ENCODE results near the gene FAM117A. TPM values are rescaled to one million over a fixed set of nuclear protein-coding genes. Genes with fewer than 3 reads are reported as not detected.

FAM117A gene
- total and polyA plus RNA-seq, 2 of the 8 experiments (the other 6 are each of a cell fraction or from before 2014, with no cell fraction given): 28.4 to 45.7 TPM

- H2AFZ ChIP-seq (ENCODE audit: low read length): no peak overlapping the region
- ChIA-PET POLR2A (ENCODE audit: partially characterized antibody) (no interaction called here), CTCF (ENCODE audit: partially characterized antibody) (interaction anchor here (1.1 to 1.8 kb wide), 4 partner anchors 9 to 100 kb away, joined by 3 to 4 read pairs (median 4); no protein-coding TSS in a partner anchor)
- H3K4ac ChIP-seq (replicated peaks; ENCODE audit: insufficient read length, low read depth, low read length): no peak overlapping the region
- no peak overlapping the region for H3K4me3 ChIP-seq (ENCODE audit: extremely low read depth in 1 of 4, insufficient read depth in 2 of 4, low read depth in 3 of 4, low read length in 4 of 4)
- H4K8ac ChIP-seq (ENCODE audit: extremely low read depth, insufficient read depth, low read length): no peak overlapping the region
- no peak overlapping the region for H3K14ac ChIP-seq (ENCODE audit: insufficient read length)
- no peak overlapping the region for H4K5ac ChIP-seq (ENCODE audit: insufficient read length, low read depth, low read length)
- no peaks in the 10 kb centered on the region for H3K27me3 ChIP-seq (replicated peaks in 1 of 4; ENCODE audit: control insufficient read depth in 3 of 4, extremely low read depth in 1 of 4, insufficient read depth in 3 of 4, low read length in 3 of 4)
- H3K27ac ChIP-seq (ENCODE audit: low read depth, low read length): no peak overlapping the region
- 100% methylated on average over 1 of the region's 1 CpG; no CpG with 5 or more reads in 1 of the 2 experiments for WGBS, 2 experiments (ENCODE audit: extremely low coverage in 1 of 2, insufficient coverage in 1 of 2, insufficient read length in 1 of 2, insufficient replicate concordance in 2 of 2, low coverage in 1 of 2, low lambda C conversion rate in 2 of 2, missing lambda C conversion rate in 1 of 2)
- no peak for DNase-seq (ENCODE audit: low read depth in 1 of 2, low spot score in 2 of 2)
- H4K20me1 ChIP-seq (replicated peaks in 1 of 2; ENCODE audit: control insufficient read depth in 1 of 2, insufficient read depth in 2 of 2, low read length in 2 of 2): no peaks in the 10 kb centered on the region
- no peaks in the 10 kb centered on the region for H3K9me3 ChIP-seq (ENCODE audit: insufficient read depth in 2 of 2, low read depth in 1 of 2, low read length in 1 of 2)
- no peak for FAIRE-seq
- no peak for TF ChIP-seq YY1 (IDR thresholded peaks at IDR 0.05; ENCODE audit: low read depth, low read length)
- TF ChIP-seq CEBPB (IDR thresholded peaks at IDR 0.05; ENCODE audit: low read depth, low read length): no peak
- no peak for TF ChIP-seq POLR2A (IDR thresholded peaks at IDR 0.05; ENCODE audit: control extremely low read depth in 1 of 2, low read depth in 2 of 2, low read length in 2 of 2)
- TF ChIP-seq TBP (IDR thresholded peaks at IDR 0.05; ENCODE audit: low read depth, low read length): no peak
- no peak for TF ChIP-seq RAD21 (IDR thresholded peaks at IDR 0.05 in 1 of 2, conservative IDR thresholded peaks at IDR 0.05 in 1 of 2; ENCODE audit: low read depth in 2 of 2, low read length in 2 of 2)
- TF ChIP-seq CHD2 (IDR thresholded peaks at IDR 0.05; ENCODE audit: low read length): no peak
- no peak for TF ChIP-seq FOSL1 (IDR thresholded peaks at IDR 0.05; ENCODE audit: insufficient read depth, low read depth, low read length)
- TF ChIP-seq ZNF274 (IDR thresholded peaks at IDR 0.05; ENCODE audit: borderline replicate concordance, extremely low read depth, low read length): no peak
- TF ChIP-seq EGR1 (IDR thresholded peaks at IDR 0.05; ENCODE audit: borderline replicate concordance, low read depth, low read length): no peak
- TF ChIP-seq EP300 (IDR thresholded peaks at IDR 0.05; ENCODE audit: borderline replicate concordance in 1 of 2, low read depth in 2 of 2, low read length in 2 of 2): no peak
- TF ChIP-seq SP4 (IDR thresholded peaks at IDR 0.05; ENCODE audit: low read length): no peak
- no peak for TF ChIP-seq CBX5 (IDR thresholded peaks at IDR 0.05; ENCODE audit: low read depth, low read length)
- TF ChIP-seq CREB1 (IDR thresholded peaks at IDR 0.05): no peak
- TF ChIP-seq GTF2F1 (IDR thresholded peaks at IDR 0.05; ENCODE audit: borderline replicate concordance, low read depth, low read length): no peak
- no peak for TF ChIP-seq USF2 (IDR thresholded peaks at IDR 0.05; ENCODE audit: low read length)
- H2BK12ac ChIP-seq (ENCODE audit: low read depth, low read length): no peak overlapping the region
- no peak overlapping the region for H2BK120ac ChIP-seq (replicated peaks; ENCODE audit: low read depth, low read length)
- no peak overlapping the region for H3K9ac ChIP-seq (replicated peaks in 1 of 4; ENCODE audit: extremely low read depth in 1 of 4, low read depth in 3 of 4, low read length in 3 of 4)
- no peak overlapping the region for H3K23ac ChIP-seq (ENCODE audit: insufficient read length)
- no peak overlapping the region for H2BK5ac ChIP-seq (ENCODE audit: low read depth, low read length)
- no peak overlapping the region for H4K91ac ChIP-seq (replicated peaks; ENCODE audit: insufficient read length, low read length)
- H3K23me2 ChIP-seq (ENCODE audit: low read depth, low read length): no peaks in the 10 kb centered on the region
- no peaks in the 10 kb centered on the region for H3K36me3 ChIP-seq (ENCODE audit: control insufficient read depth in 2 of 4, insufficient read depth in 4 of 4, low read length in 3 of 4)
- no peak overlapping the region for H2BK15ac ChIP-seq (ENCODE audit: low read length)
- H3K4me2 ChIP-seq (ENCODE audit: insufficient read depth in 1 of 2, low read depth in 2 of 2, low read length in 2 of 2): no peak overlapping the region
- no peak overlapping the region for H3K18ac ChIP-seq (ENCODE audit: extremely low read depth, low read length)
- no peak overlapping the region for H3K56ac ChIP-seq (replicated peaks; ENCODE audit: insufficient read length, low read depth, low read length)
- no peak overlapping the region for H2BK20ac ChIP-seq (ENCODE audit: low read length)
- no peaks in the 10 kb centered on the region for H3K4me1 ChIP-seq (replicated peaks in 1 of 4; ENCODE audit: control insufficient read depth in 3 of 4, insufficient read depth in 4 of 4, low read length in 3 of 4)
- H3K79me1 ChIP-seq (ENCODE audit: low read depth, low read length): peaks cover 2% of the 10 kb centered on the region
- H2AK5ac ChIP-seq (ENCODE audit: low read depth, low read length): no peak overlapping the region
- H3K79me2 ChIP-seq (ENCODE audit: control insufficient read depth in 1 of 2, insufficient read depth in 2 of 2, low read length in 2 of 2): peaks cover 0 to 67% of the 10 kb centered on the region in 2 experiments; a peak in 2 of 4 replicates
Measured at GRCh38 chr17:49670002-49670401, 93.9 kb downstream of the FAM117A start.

All from H1 (cell line).